Measurements from ENCODE around the gene SLC26A6.

DNA sequence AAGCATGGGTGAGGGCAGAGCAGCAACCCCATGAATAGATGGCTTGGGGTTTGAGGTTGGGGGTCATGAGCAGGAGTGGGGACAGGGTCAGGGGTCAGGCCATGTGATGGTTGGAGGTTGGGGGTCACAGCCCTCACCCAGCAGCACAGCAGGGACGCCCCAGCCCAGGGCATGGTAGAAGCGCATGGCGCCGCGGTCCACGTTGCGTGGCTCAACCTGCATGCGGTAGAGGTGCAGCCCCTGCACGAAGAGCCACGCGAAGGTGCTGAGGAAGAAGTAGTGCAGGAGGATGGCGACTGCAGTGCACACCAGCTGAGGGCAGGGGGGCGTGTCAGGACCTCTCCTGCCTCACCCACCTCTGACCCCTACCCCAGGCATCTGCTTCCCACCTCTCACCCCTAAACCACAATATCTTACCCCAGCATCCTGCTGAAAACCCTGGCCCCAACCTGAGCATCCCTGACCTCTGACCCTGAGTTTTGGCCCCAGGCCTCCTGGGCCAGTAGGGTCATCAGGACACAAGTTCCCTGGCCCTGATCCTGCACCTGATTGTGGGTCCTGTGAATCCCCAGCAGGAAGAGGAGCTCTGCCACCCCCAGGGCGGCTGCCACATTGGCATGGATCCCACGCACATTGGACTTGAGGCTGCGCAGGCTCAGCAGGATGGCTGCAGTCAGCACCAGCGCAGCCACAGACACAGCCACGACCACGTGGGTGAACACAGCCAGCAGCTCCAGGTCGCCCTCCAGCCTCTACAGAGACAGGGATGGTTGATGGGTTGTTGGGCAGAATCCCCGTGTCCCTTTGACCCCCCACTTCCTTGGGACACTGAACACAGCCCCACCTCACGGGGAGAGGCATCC is 9.9 kb upstream of the SLC26A6 start:
- TF ChIP-seq POLR2A (IDR thresholded peaks at IDR 0.05) = no peak
- TF ChIP-seq, protein P1, sequence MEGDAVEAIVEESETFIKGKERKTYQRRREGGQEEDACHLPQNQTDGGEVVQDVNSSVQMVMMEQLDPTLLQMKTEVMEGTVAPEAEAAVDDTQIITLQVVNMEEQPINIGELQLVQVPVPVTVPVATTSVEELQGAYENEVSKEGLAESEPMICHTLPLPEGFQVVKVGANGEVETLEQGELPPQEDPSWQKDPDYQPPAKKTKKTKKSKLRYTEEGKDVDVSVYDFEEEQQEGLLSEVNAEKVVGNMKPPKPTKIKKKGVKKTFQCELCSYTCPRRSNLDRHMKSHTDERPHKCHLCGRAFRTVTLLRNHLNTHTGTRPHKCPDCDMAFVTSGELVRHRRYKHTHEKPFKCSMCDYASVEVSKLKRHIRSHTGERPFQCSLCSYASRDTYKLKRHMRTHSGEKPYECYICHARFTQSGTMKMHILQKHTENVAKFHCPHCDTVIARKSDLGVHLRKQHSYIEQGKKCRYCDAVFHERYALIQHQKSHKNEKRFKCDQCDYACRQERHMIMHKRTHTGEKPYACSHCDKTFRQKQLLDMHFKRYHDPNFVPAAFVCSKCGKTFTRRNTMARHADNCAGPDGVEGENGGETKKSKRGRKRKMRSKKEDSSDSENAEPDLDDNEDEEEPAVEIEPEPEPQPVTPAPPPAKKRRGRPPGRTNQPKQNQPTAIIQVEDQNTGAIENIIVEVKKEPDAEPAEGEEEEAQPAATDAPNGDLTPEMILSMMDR (IDR thresholded peaks at IDR 0.05) = no peak
- no peak for TF ChIP-seq EP300 (IDR thresholded peaks at IDR 0.05)

All from tibial nerve (tissue), 4 donors.